Measurements from ENCODE around the gene INTS4. TPM values are rescaled to one million over a fixed set of nuclear protein-coding genes. Genes with fewer than 3 reads are reported as not detected.

INTS4 gene
- total RNA-seq, 1 experiment from 2014 or later: 86.7 TPM

DNA sequence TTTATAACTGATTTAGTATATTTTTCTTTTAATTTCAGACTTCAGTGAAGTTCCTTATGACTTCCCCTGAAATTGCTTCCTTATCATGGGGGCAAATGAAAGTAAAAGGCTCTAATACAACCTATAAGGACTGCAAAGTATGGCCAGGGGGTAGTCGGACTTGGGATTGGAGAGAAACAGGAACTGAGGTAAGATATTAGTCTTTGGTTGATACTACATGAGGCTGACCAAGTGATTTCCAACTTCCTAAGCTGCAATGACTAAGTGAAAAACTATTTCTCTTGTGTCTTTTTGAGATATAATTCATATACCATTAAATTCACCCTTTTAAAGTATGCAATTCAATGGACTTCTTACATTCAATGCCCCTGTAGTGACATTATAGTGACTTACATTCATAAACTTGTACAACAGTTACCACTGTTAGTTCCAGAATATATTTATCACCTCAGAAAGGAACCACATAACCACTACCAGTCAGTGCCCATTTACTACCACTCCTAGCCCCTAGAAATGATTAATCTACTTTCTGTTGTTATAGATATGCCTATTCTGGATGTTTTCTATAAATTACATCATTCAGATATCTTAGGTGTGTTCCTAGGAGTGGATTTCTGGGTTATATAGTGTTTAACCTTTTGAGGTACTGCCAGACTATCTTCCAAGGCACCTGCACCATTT, 151.9 kb downstream of the INTS4 start:
- BruUV-seq (replicated peaks): no TSS peak
- POLR2A ChIA-PET: no interaction called here
- H3K4me3 Mint-ChIP-seq (ENCODE audit: unreplicated experiment): no peak overlapping the region

DNA sequence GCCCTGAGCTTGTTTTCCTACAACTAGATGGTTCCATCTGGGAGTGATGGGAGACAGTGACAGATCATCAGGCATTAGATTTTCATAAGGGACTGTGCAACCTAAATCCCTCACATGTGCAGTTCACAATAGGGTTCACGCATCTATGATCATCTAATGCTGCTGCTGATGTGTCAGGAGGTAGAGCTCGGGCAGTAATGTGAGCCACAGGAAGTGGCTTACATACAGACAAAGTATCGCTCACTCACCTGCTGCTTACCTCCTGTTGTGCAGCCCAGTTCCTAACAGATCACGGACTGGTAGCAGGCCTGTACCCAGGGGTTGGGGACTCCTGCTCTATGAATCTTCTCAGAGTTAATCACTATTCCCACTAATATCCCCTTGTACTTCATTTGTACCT, 161.2 kb downstream of the INTS4 start:
- Histone ChIP-seq H3K9me3 (peaks cover 12% of the 10 kb centered on the region), H3K27me3 (replicated peaks; ENCODE audit: control insufficient read depth, insufficient read depth, low read length) (no peaks in the 10 kb centered on the region), H3K4me1 (no peaks in the 10 kb centered on the region), H3K4me3 (ENCODE audit: low read depth, low read length) (no peak overlapping the region), H3K36me3 (ENCODE audit: control insufficient read depth, insufficient read depth, low read length) (no peaks in the 10 kb centered on the region)
- Mint-ChIP-seq H3K4me1 (ENCODE audit: low read depth, unreplicated experiment) (no peaks in the 10 kb centered on the region), H3K9me3 (ENCODE audit: unreplicated experiment) (peaks cover 19% of the 10 kb centered on the region), H3K27ac (ENCODE audit: unreplicated experiment) (no peak overlapping the region), H3K36me3 (ENCODE audit: insufficient read depth, unreplicated experiment) (peaks cover 6% of the 10 kb centered on the region), H3K4me3 (ENCODE audit: unreplicated experiment) (no peak overlapping the region), H3K27me3 (ENCODE audit: insufficient read depth, unreplicated experiment) (no peaks in the 10 kb centered on the region)
- ChIA-PET POLR2A (no interaction called here), CTCF (no interaction called here)
- no TSS peak for BruUV-seq (replicated peaks)
- DNase-seq: no peak
- TF ChIP-seq, protein P1, sequence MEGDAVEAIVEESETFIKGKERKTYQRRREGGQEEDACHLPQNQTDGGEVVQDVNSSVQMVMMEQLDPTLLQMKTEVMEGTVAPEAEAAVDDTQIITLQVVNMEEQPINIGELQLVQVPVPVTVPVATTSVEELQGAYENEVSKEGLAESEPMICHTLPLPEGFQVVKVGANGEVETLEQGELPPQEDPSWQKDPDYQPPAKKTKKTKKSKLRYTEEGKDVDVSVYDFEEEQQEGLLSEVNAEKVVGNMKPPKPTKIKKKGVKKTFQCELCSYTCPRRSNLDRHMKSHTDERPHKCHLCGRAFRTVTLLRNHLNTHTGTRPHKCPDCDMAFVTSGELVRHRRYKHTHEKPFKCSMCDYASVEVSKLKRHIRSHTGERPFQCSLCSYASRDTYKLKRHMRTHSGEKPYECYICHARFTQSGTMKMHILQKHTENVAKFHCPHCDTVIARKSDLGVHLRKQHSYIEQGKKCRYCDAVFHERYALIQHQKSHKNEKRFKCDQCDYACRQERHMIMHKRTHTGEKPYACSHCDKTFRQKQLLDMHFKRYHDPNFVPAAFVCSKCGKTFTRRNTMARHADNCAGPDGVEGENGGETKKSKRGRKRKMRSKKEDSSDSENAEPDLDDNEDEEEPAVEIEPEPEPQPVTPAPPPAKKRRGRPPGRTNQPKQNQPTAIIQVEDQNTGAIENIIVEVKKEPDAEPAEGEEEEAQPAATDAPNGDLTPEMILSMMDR (IDR thresholded peaks at IDR 0.05; ENCODE audit: insufficient read depth in 1 of 2, low read depth in 1 of 2, low read length in 1 of 2, severe bottlenecking in 1 of 2, unreplicated experiment in 1 of 2): no peak
- intact Hi-C loops (cut with micrococcal nuclease; ENCODE audit: unreplicated experiment): no loop called here

More for the DNA sequence above, 151.9 kb downstream of the INTS4 start:
- DNase-seq: no peak
- CTCF ChIA-PET: no interaction called here
- Histone ChIP-seq H3K27me3 (replicated peaks; ENCODE audit: control insufficient read depth, insufficient read depth, low read length) (no peaks in the 10 kb centered on the region), H3K4me1 (no peaks in the 10 kb centered on the region), H3K4me3 (ENCODE audit: low read depth, low read length) (no peak overlapping the region), H3K36me3 (ENCODE audit: control insufficient read depth, insufficient read depth, low read length) (peaks cover 3% of the 10 kb centered on the region; the same call in 1 of the 2 replicates), H3K9me3 (no peaks in the 10 kb centered on the region; the same call in 1 of the 2 replicates)
- H3K9me3 Mint-ChIP-seq (ENCODE audit: unreplicated experiment): peaks cover 12% of the 10 kb centered on the region
- no peaks in the 10 kb centered on the region for H3K4me1 Mint-ChIP-seq (ENCODE audit: low read depth, unreplicated experiment)
- no peak overlapping the region for H3K27ac Mint-ChIP-seq (ENCODE audit: unreplicated experiment)
- H3K36me3 Mint-ChIP-seq (ENCODE audit: insufficient read depth, unreplicated experiment): peaks cover 49% of the 10 kb centered on the region
- TF ChIP-seq, protein P1 (IDR thresholded peaks at IDR 0.05; ENCODE audit: insufficient read depth in 1 of 2, low read depth in 1 of 2, low read length in 1 of 2, severe bottlenecking in 1 of 2, unreplicated experiment in 1 of 2): no peak
- H3K27me3 Mint-ChIP-seq (ENCODE audit: insufficient read depth, unreplicated experiment): no peaks in the 10 kb centered on the region
- intact Hi-C loops (cut with micrococcal nuclease; ENCODE audit: unreplicated experiment): no loop called here

DNA sequence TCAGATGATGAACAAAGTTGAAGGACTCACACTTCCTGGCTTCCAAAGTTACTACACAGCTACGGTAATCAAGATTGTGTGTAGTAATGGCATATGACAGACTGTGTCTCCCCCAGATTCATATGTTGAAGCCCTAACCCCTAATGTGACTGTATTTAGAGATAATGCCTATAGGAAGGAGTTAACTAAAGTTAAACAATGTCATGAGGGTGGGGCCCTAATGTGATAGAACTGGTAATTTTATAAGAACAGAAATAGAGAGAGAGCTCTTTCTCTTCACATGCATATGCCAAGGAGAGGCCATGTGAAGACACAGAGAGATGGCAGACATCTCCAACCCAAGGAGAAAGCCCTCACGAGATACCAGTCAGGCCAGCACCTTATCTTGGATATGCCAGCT, 165.5 kb downstream of the INTS4 start:
- H3K36me3 ChIP-seq (ENCODE audit: control insufficient read depth, insufficient read depth, low read length): no peaks in the 10 kb centered on the region
- Mint-ChIP-seq H3K4me1 (ENCODE audit: low read depth, unreplicated experiment) (peaks cover 3% of the 10 kb centered on the region), H3K4me3 (ENCODE audit: unreplicated experiment) (no peak overlapping the region), H3K36me3 (ENCODE audit: insufficient read depth, unreplicated experiment) (peaks cover 12% of the 10 kb centered on the region), H3K9me3 (ENCODE audit: unreplicated experiment) (peaks cover 10% of the 10 kb centered on the region), H3K27me3 (ENCODE audit: insufficient read depth, unreplicated experiment) (no peaks in the 10 kb centered on the region), H3K27ac (ENCODE audit: unreplicated experiment) (no peak overlapping the region)
- ChIA-PET CTCF (no interaction called here), POLR2A (no interaction called here)
- intact Hi-C loops (cut with micrococcal nuclease; ENCODE audit: unreplicated experiment): no loop called here
- peaks cover 8% of the 10 kb centered on the region for H3K4me1 ChIP-seq
- BruUV-seq (replicated peaks): no TSS peak
- TF ChIP-seq, protein P1 (IDR thresholded peaks at IDR 0.05; ENCODE audit: insufficient read depth in 1 of 2, low read depth in 1 of 2, low read length in 1 of 2, severe bottlenecking in 1 of 2, unreplicated experiment in 1 of 2): no peak
- H3K9me3 ChIP-seq: peaks cover 15% of the 10 kb centered on the region
- H3K27me3 ChIP-seq (replicated peaks; ENCODE audit: control insufficient read depth, insufficient read depth, low read length): no peaks in the 10 kb centered on the region
- no peak overlapping the region for H3K4me3 ChIP-seq (ENCODE audit: low read depth, low read length)
- DNase-seq: no peak

Other genes starting within 250 kb of the INTS4 start
- 108 and 121 TPM in 2 replicates for gene RSF1, start 173.9 kb downstream of the INTS4 start, total RNA-seq (2022)
- gene AAMDC, start 173.5 kb downstream of the INTS4 start, total RNA-seq (2022): 87.7 and 89.7 TPM in 2 replicates
- 8.2 and 9.1 TPM in 2 replicates for gene KCTD14, start 28.6 kb upstream of the INTS4 start, total RNA-seq (2022)
- 0.25 TPM in 1 of 2 replicates, not detected in the other for gene THRSP, start 69.2 kb upstream of the INTS4 start, total RNA-seq (2022)
- gene NDUFC2, start 85.2 kb upstream of the INTS4 start, total RNA-seq (2022): 732 and 805 TPM in 2 replicates
- gene ALG8, start 145.0 kb upstream of the INTS4 start, total RNA-seq (2022): 188 and 191 TPM in 2 replicates
- gene KCTD21, start 194.0 kb upstream of the INTS4 start, total RNA-seq (2022): 6.4 and 10.4 TPM in 2 replicates
- gene USP35, start 194.3 kb upstream of the INTS4 start, total RNA-seq (2022): 10.7 and 11.3 TPM in 2 replicates